Neural cell (in vitro differentiated cells): ENCODE results near the gene MSH3. TPM values are rescaled to one million over a fixed set of nuclear protein-coding genes. Genes with fewer than 3 reads are reported as not detected.

ENCODE experiments used
- H2AFZ ChIP-seq: fragments of 200-600, 300-800 bp; sonication (generic), shearing (Covaris generic); 2 replicates; pipeline ENCODE4 v1.6.0; 2014; ENCODE audit warnings: low read depth, mild to moderate bottlenecking, antibody characterized with exemption, low read length, moderate library complexity
- H3F3A ChIP-seq: fragments of 200-600 bp; shearing (Covaris generic); 2 replicates; pipeline ENCODE4 v1.6.1; 2016; ENCODE audit warnings: mild to moderate bottlenecking, moderate library complexity, mixed read lengths, antibody characterized with exemption, low read length; ENCODE audit not compliant: insufficient read depth, poor library complexity, severe bottlenecking
- H3K27ac ChIP-seq: fragments of 200-600, 300-800 bp; sonication (generic), shearing (Covaris generic); 2 replicates; pipeline ENCODE4 v1.5.1; 2014; ENCODE audit warnings: mild to moderate bottlenecking, low read length, moderate library complexity
- H3K27me3 ChIP-seq: fragments of 300-800, 200-600 bp; sonication (generic), shearing (Covaris generic); 2 replicates; pipeline ENCODE4 v1.6.0; 2014; ENCODE audit warnings: mild to moderate bottlenecking, low read depth, low read length, moderate library complexity; ENCODE audit not compliant: insufficient read depth
- H3K36me3 ChIP-seq: fragments of 300-800, 200-600 bp; sonication (generic), shearing (Covaris generic); 2 replicates; pipeline ENCODE4 v1.5.1; 2014; ENCODE audit warnings: mild to moderate bottlenecking, antibody characterized with exemption, low read length, moderate library complexity; ENCODE audit not compliant: insufficient read depth
- H3K4me2 ChIP-seq: fragments of 300-800, 200-600 bp; sonication (generic), shearing (Covaris generic); 2 replicates; pipeline ENCODE4 v1.6.0; 2014; ENCODE audit warnings: mild to moderate bottlenecking, low read length
- H3K4me3 ChIP-seq: fragments of 300-800, 200-600 bp; sonication (generic), shearing (Covaris generic); 2 replicates; pipeline ENCODE4 v1.5.1; 2014; ENCODE audit warnings: mild to moderate bottlenecking, low read length, moderate library complexity
- H3K79me2 ChIP-seq: fragments of 200-600 bp; shearing (Covaris generic); replicated peaks from 2 replicates; pipeline ENCODE4 v1.6.0; 2014; ENCODE audit warnings: mild to moderate bottlenecking, low read length, moderate library complexity; ENCODE audit not compliant: insufficient read depth
- H3K9ac ChIP-seq: fragments of 300-800, 200-600 bp; sonication (generic), shearing (Covaris generic); 2 replicates; pipeline ENCODE4 v1.6.1; 2016; ENCODE audit warnings: mild to moderate bottlenecking, low read length, mixed read lengths
- H3K9me2 ChIP-seq: fragments of 200-600 bp; shearing (Covaris generic); 2 replicates; pipeline ENCODE4 v1.6.1; 2016; ENCODE audit warnings: mild to moderate bottlenecking, low read length, mixed read lengths; ENCODE audit not compliant: insufficient read depth
- H3K9me3 ChIP-seq: fragments of 200-600, 300-800 bp; sonication (generic), shearing (Covaris generic); 2 replicates; pipeline ENCODE4 v1.6.1; 2016; ENCODE audit warnings: mild to moderate bottlenecking, mixed run types, low read length, moderate library complexity, mixed read lengths
- H4K20me1 ChIP-seq: fragments of 200-600 bp; shearing (Covaris generic); 2 replicates; pipeline ENCODE4 v1.6.1; 2016; ENCODE audit warnings: mild to moderate bottlenecking, mixed run types; ENCODE audit not compliant: insufficient read depth
- EP300 ChIP-seq: fragments of 450-650 bp; conservative IDR thresholded peaks from 2 replicates; pipeline ENCODE4 v1.6.1; 2014; ENCODE audit warnings: antibody characterized with exemption, mild to moderate bottlenecking, moderate library complexity; ENCODE audit not compliant: poor library complexity, severe bottlenecking
- EZH2 ChIP-seq: fragments of 200-600, 300-800 bp; shearing (Covaris generic), sonication (generic); IDR thresholded peaks from 2 replicates; pipeline ENCODE4 v1.6.1; 2014; ENCODE audit warnings: antibody characterized with exemption, low read length, borderline replicate concordance, mild to moderate bottlenecking; ENCODE audit not compliant: insufficient read depth, poor library complexity, severe bottlenecking
- MXI1 ChIP-seq: fragments of 450-650 bp; conservative IDR thresholded peaks from 2 replicates; pipeline ENCODE4 v1.6.1; 2014; ENCODE audit warnings: antibody characterized with exemption, mild to moderate bottlenecking; ENCODE audit not compliant: poor library complexity, severe bottlenecking
- POLR2AphosphoS5 ChIP-seq: IDR thresholded peaks from 2 replicates; pipeline ENCODE4 v1.6.1; 2012
- RAD21 ChIP-seq: fragments of 450-650 bp; conservative IDR thresholded peaks from 2 replicates; pipeline ENCODE4 v1.6.1; 2014; ENCODE audit warnings: antibody characterized with exemption, mild to moderate bottlenecking, moderate library complexity
- REST ChIP-seq: IDR thresholded peaks from 2 replicates; pipeline ENCODE4 v1.6.1; 2012; ENCODE audit warnings: borderline replicate concordance
- SMC3 ChIP-seq: fragments of 450-650 bp; conservative IDR thresholded peaks from 2 replicates; pipeline ENCODE4 v1.6.1; 2014; ENCODE audit warnings: antibody characterized with exemption, mild to moderate bottlenecking, moderate library complexity; ENCODE audit not compliant: poor library complexity
- TAF1 ChIP-seq: IDR thresholded peaks from 2 replicates; pipeline ENCODE4 v1.6.1; 2012; ENCODE audit warnings: low read depth
- polyA plus RNA-seq: library from polyadenylated mRNA; depleted of rRNA; stranded (reverse); fragments of >200 nt; gene quantifications from 2 replicates; pipeline ENCODE4 v1.2.3, GENCODE V29; 2014
- TF ChIP-seq, protein P1 (sequence below): fragments of 450-650 bp; IDR thresholded peaks from 2 replicates; pipeline ENCODE4 v1.5.1; 2014; ENCODE audit warnings: antibody characterized with exemption, mild to moderate bottlenecking, moderate library complexity; ENCODE audit not compliant: poor library complexity, severe bottlenecking

Gene MSH3
- polyA plus RNA-seq, 1 donor from 2014 or later = 9.8 TPM

- Histone ChIP-seq H2AFZ (no peak overlapping the region), H3K9ac (no peak overlapping the region), H3K36me3 (no peaks in the 10 kb centered on the region), H3F3A (no peaks in the 10 kb centered on the region), H3K4me2 (no peak overlapping the region), H4K20me1 (no peaks in the 10 kb centered on the region), H3K9me2 (no peaks in the 10 kb centered on the region), H3K4me3 (no peak overlapping the region), H3K79me2 (no peaks in the 10 kb centered on the region), H3K27me3 (no peaks in the 10 kb centered on the region), H3K9me3 (no peaks in the 10 kb centered on the region), H3K27ac (no peak overlapping the region)
- TF ChIP-seq TAF1 = no peak
- TF ChIP-seq POLR2AphosphoS5 = no peak
- TF ChIP-seq, protein P1, sequence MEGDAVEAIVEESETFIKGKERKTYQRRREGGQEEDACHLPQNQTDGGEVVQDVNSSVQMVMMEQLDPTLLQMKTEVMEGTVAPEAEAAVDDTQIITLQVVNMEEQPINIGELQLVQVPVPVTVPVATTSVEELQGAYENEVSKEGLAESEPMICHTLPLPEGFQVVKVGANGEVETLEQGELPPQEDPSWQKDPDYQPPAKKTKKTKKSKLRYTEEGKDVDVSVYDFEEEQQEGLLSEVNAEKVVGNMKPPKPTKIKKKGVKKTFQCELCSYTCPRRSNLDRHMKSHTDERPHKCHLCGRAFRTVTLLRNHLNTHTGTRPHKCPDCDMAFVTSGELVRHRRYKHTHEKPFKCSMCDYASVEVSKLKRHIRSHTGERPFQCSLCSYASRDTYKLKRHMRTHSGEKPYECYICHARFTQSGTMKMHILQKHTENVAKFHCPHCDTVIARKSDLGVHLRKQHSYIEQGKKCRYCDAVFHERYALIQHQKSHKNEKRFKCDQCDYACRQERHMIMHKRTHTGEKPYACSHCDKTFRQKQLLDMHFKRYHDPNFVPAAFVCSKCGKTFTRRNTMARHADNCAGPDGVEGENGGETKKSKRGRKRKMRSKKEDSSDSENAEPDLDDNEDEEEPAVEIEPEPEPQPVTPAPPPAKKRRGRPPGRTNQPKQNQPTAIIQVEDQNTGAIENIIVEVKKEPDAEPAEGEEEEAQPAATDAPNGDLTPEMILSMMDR = no peak
- TF ChIP-seq REST = no peak
- no peak for TF ChIP-seq RAD21
- TF ChIP-seq EP300 = no peak
- TF ChIP-seq EZH2 = no peak
- TF ChIP-seq MXI1 = no peak
- TF ChIP-seq SMC3 = no peak
These were observed 89.7 kb downstream of the MSH3 start for GRCh38 chr5:80744149-80744548.

GRCh38 chr5:80745490-80745889 lies 91.0 kb downstream of the MSH3 start:
- H3K36me3 ChIP-seq = no peaks in the 10 kb centered on the region

More at GRCh38 chr5:80745490-80745889, 91.0 kb downstream of the MSH3 start:
- no peak overlapping the region for H3K9ac ChIP-seq
- no peaks in the 10 kb centered on the region for H3F3A ChIP-seq
- no peak overlapping the region for H3K4me2 ChIP-seq
- H2AFZ ChIP-seq = no peak overlapping the region
- no peaks in the 10 kb centered on the region for H4K20me1 ChIP-seq
- H3K27ac ChIP-seq = no peak overlapping the region
- H3K79me2 ChIP-seq = no peaks in the 10 kb centered on the region
- H3K9me2 ChIP-seq = no peaks in the 10 kb centered on the region
- H3K27me3 ChIP-seq = no peaks in the 10 kb centered on the region
- TF ChIP-seq POLR2AphosphoS5 (no peak), EP300 (no peak), SMC3 (no peak), TAF1 (no peak), EZH2 (no peak), REST (no peak), MXI1 (no peak), RAD21 (no peak)
- TF ChIP-seq, protein P1 = no peak
- no peak overlapping the region for H3K4me3 ChIP-seq
- H3K9me3 ChIP-seq = no peaks in the 10 kb centered on the region
